ENCODE results near the gene DNAJC5.

- no peak for TF ChIP-seq CTCF (IDR thresholded peaks at IDR 0.05 in 8 of 11, conservative IDR thresholded peaks at IDR 0.05 in 3 of 11)
- peak in 1 of 3 donors; percentile 4 for TF ChIP-seq POLR2AphosphoS5 (IDR thresholded peaks at IDR 0.05)
- TF ChIP-seq POLR2A (IDR thresholded peaks at IDR 0.05): no peak
Measured at GRCh38 chr20:63962426-63963347, 67.8 kb downstream of the DNAJC5 start.
